Adrenal gland (tissue), 5 donors: ENCODE measurements around the gene TMEM229B.

Experiments
- POLR2A ChIP-seq, 2 donors: fragments of 450-650 bp; IDR thresholded peaks; one replicate each; pipeline ENCODE4 v1.6.1; 2017; ENCODE audit warnings: antibody characterized with exemption in 2 of 2, mild to moderate bottlenecking in 2 of 2, moderate library complexity in 1 of 2
- TF ChIP-seq, protein P1 (sequence below), 6 experiments: fragments of 450-650 bp in 4 of 6; fragments of 200-600 bp in 2 of 6; sonication (generic) in 1 of 6; IDR thresholded peaks; 1 replicate in 5 of 6; 2 replicates in 1 of 6; pipeline versions ENCODE4 v1.5.1 to v1.8.0; 2016 to 2021; ENCODE audit warnings: antibody characterized with exemption in 6 of 6, mild to moderate bottlenecking in 2 of 6, moderate library complexity in 1 of 6
- donor health status: DM: no; HTN: no; CAD: no.

DNA sequence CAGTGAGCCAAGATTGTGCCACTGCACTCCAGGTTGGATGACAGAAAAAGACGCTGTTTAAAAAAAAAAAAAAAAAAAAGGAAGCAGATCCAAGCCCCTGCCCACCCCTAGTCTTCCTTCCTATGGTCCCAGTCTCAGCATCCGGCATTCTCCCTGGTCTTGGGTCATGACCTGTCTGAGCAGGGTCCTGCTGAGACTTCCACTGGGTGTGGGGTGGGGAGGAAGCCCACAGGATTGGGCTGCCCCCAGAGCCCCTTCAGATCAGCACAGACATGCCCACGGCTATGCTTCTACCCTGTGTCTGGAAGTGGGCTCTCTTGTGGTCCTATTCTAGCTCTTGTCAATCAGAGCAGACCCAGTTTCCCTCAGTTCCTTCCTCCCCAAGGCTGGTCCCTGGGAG, 64.0 kb downstream of the TMEM229B start:
- TF ChIP-seq, protein P1, sequence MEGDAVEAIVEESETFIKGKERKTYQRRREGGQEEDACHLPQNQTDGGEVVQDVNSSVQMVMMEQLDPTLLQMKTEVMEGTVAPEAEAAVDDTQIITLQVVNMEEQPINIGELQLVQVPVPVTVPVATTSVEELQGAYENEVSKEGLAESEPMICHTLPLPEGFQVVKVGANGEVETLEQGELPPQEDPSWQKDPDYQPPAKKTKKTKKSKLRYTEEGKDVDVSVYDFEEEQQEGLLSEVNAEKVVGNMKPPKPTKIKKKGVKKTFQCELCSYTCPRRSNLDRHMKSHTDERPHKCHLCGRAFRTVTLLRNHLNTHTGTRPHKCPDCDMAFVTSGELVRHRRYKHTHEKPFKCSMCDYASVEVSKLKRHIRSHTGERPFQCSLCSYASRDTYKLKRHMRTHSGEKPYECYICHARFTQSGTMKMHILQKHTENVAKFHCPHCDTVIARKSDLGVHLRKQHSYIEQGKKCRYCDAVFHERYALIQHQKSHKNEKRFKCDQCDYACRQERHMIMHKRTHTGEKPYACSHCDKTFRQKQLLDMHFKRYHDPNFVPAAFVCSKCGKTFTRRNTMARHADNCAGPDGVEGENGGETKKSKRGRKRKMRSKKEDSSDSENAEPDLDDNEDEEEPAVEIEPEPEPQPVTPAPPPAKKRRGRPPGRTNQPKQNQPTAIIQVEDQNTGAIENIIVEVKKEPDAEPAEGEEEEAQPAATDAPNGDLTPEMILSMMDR (IDR thresholded peaks at IDR 0.05): no peak
- TF ChIP-seq POLR2A (IDR thresholded peaks at IDR 0.05): no peak
